ENCODE results near the gene NCF2.

GRCh38 chr1:183575606-183576005 is 14.7 kb downstream of the NCF2 start:
- TF ChIP-seq CTCF (conservative IDR thresholded peaks at IDR 0.05; ENCODE audit: low read depth, low read length) = no peak
- no peak for TF ChIP-seq EZH2 (IDR thresholded peaks at IDR 0.05; ENCODE audit: low read length, unreplicated experiment)

All from PC-3 (cell line).